Measurements from ENCODE around the gene SLC31A1. TPM values are rescaled to one million over a fixed set of nuclear protein-coding genes. Genes with fewer than 3 reads are reported as not detected.
A peak's percentile ranks its signal among the peaks of the same experiment; 100 is the strongest.

The SLC31A1 gene
- total RNA-seq, 4 donors from 2014 or later, result 17.1 to 46.3 (median 27.2) TPM

DNA sequence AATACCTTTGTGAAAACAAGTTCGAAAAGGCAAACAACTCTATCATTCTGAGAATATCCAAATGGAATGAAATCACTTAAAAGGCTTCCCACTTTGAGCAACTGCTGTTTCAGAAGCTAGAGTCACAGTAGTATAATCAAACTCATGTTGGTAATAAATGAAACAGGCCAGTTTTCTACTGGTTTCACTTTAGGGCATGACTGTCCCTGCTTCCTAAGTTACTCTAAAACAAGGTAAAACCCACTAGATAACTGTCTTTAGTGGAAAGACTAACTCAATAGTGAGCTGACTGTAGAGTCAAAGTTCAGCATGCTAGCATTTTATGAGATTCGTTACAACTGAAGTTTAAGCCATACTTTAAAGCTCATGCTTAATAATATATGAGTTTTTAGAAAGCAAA is 48.0 kb downstream of the SLC31A1 start:
- Histone ChIP-seq H3K9me3 (no peaks in the 10 kb centered on the region), H3K36me3 (peaks cover 62% of the 10 kb centered on the region), H3K4me1 (peaks cover 6% of the 10 kb centered on the region), H3K27ac (no peak overlapping the region), H3K27me3 (no peaks in the 10 kb centered on the region), H3K4me3 (no peak overlapping the region)
- WGBS, result 89% methylated on average over 2 of the region's 2 CpGs
- DNase-seq (ENCODE audit: low spot score in 2 of 2), result no peak
- TF ChIP-seq POLR2A (IDR thresholded peaks at IDR 0.05) (no peak), EP300 (IDR thresholded peaks at IDR 0.05) (no peak), POLR2AphosphoS5 (IDR thresholded peaks at IDR 0.05) (no peak)
- TF ChIP-seq, protein P1, sequence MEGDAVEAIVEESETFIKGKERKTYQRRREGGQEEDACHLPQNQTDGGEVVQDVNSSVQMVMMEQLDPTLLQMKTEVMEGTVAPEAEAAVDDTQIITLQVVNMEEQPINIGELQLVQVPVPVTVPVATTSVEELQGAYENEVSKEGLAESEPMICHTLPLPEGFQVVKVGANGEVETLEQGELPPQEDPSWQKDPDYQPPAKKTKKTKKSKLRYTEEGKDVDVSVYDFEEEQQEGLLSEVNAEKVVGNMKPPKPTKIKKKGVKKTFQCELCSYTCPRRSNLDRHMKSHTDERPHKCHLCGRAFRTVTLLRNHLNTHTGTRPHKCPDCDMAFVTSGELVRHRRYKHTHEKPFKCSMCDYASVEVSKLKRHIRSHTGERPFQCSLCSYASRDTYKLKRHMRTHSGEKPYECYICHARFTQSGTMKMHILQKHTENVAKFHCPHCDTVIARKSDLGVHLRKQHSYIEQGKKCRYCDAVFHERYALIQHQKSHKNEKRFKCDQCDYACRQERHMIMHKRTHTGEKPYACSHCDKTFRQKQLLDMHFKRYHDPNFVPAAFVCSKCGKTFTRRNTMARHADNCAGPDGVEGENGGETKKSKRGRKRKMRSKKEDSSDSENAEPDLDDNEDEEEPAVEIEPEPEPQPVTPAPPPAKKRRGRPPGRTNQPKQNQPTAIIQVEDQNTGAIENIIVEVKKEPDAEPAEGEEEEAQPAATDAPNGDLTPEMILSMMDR (IDR thresholded peaks at IDR 0.05), result no peak

DNA sequence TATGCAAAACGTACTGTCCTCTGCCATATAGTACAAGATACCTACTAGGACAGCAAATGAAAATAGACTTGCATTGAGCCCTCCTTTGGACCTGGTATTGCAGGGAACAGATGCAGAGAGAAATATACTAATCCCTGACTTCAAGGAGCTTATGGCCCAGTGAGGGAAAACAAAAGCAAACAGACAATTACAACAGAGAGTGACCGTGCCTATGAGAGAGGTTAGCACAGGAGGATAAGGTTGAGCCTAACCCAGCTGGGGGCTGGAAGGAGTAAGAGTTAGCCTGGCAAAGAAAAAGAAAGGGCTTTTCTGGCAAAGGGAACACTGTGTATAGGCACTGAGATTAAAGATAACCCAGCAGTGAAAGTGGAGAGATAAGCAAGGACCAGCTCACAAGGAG is 48.5 kb downstream of the SLC31A1 start:
- no peak overlapping the region for H3K4me3 ChIP-seq
- no peak overlapping the region for H3K27ac ChIP-seq
- H3K9me3 ChIP-seq, result no peaks in the 10 kb centered on the region
- TF ChIP-seq POLR2AphosphoS5 (IDR thresholded peaks at IDR 0.05) (no peak), POLR2A (IDR thresholded peaks at IDR 0.05) (no peak), EP300 (IDR thresholded peaks at IDR 0.05) (no peak)
- TF ChIP-seq, protein P1 (IDR thresholded peaks at IDR 0.05), result no peak
- H3K27me3 ChIP-seq, result no peaks in the 10 kb centered on the region
- H3K4me1 ChIP-seq, result peaks cover 10% of the 10 kb centered on the region
- peaks cover 62% of the 10 kb centered on the region for H3K36me3 ChIP-seq
- WGBS, result 93% methylated on average over 2 of the region's 2 CpGs
- no peak for DNase-seq (ENCODE audit: low spot score in 2 of 2)

DNA sequence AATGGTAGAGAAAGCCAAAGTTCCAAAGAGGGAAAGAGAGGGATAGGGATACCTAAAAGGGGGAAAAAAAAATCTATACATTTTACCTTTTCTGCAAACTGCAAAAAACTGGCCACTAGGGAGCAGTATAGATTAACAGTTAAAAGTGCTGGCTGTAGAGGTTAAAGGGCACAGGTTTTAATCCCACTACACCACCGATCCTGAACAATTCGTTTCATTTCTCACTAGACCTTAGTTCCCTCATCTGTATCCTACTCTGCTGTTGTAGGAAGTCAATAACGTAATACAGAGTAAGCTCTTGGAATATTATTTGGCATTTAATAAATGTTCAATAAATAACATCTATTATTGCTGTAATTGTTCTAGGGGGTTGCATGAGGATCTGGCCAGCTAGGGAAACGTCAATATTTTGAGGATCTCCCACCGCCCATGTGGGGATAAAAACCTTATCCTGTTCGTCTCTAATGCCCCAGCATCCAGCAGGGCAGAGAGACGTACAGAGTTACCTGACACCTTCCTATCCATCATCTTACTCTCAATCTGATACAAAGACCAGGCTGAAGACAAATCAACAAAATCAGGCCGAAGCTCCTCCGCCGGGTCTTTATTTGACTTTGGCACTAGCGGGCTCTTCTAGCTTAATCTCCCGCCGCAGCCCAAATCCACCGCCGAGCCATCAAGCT is 53.3 kb downstream of the SLC31A1 start:
- WGBS, result 0% methylated on average over 9 of the region's 15 CpGs
- Histone ChIP-seq H3K27me3 (no peaks in the 10 kb centered on the region), H3K9me3 (no peaks in the 10 kb centered on the region), H3K36me3 (peaks cover 55% of the 10 kb centered on the region), H3K4me3 (peak overlapping the region; percentile 72), H3K4me1 (peaks cover 24% of the 10 kb centered on the region), H3K27ac (peak overlapping the region; percentile 91)
- TF ChIP-seq, protein P1 (IDR thresholded peaks at IDR 0.05), result peak; percentile 38 to 51
- TF ChIP-seq POLR2AphosphoS5 (IDR thresholded peaks at IDR 0.05), result no peak
- DNase-seq (ENCODE audit: low spot score in 2 of 2), result no peak

DNA sequence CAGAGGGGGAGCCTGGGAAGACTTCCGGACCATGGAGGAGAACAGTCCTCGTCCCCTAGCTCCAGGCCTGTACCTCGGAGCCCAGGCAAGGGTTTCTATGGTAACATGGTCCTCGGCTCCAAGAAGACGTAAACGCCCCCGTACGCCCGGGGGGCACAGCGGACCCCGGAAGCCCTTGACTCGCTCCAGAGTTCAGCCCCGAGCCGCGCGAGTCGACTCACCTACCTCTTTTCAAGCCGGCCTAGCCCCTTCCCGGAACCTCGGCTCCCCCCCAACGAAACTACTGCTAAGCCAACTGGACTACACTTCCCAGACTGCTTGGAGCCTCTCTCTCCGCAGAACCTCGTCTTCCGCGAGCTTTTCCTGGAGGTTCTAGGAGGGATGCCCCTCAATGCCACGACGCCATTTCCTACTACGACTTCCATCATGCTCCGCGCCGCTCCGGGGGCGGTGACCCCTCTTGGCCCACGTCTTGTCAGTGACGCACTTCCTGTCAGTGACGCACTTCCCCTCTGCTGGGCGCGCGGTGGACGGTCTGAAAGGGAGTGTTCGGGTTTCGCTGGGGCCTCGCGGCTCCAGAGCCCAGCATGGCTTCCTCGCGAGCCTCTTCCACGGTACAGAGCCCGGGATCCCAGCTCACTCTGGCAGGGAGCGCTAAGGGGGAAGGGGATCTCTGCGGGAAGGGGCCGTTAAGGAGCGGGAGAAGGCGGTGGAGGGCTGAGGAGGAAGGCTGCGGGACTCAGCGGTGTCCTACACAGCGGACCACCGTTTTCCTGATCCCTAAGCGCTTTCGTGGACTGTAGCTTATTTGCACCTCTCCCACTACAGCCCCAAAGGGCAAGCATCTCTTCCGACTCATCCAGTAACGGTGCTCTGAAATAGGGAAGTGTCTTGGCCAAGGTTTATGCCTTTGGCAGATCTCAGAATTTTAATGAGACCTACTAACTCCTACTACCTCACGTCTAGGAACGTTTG is 54.1 kb downstream of the SLC31A1 start, which contains the start of the genes CDC26 and PRPF4:
TSS of gene CDC26 (minus strand) at position 416 of the 975 bp plus-strand sequence. CDS start 3,065 bp downstream, outside the sequence.
TSS of gene PRPF4 (plus strand) at position 502 of the 975 bp plus-strand sequence. CDS start at position 588, 86 bp downstream.
- Histone ChIP-seq H3K4me1 (peaks cover 24% of the 10 kb centered on the region), H3K4me3 (peak within 1 kb of the TSS; percentile 72), H3K27ac (peak within 1 kb of the TSS; percentile 91), H3K36me3 (peaks cover 55% of the 10 kb centered on the region), H3K27me3 (no peaks in the 10 kb centered on the region), H3K9me3 (no peaks in the 10 kb centered on the region)
- WGBS, result 0% methylated on average over 17 of the region's 63 CpGs
- peak; percentile 98 to 99 for DNase-seq (ENCODE audit: low spot score in 2 of 2)
- TF ChIP-seq, protein P1 (IDR thresholded peaks at IDR 0.05), result no peak
- TF ChIP-seq EP300 (IDR thresholded peaks at IDR 0.05) (peak; percentile 35), POLR2AphosphoS5 (IDR thresholded peaks at IDR 0.05) (peak; percentile 83 to 96 (median 90)), POLR2A (IDR thresholded peaks at IDR 0.05) (peak; percentile 72 to 95)
